Mesendoderm (in vitro differentiated cells): ENCODE data around the gene VIPR2.

Experiments used
- DNase-seq: peaks from one replicate; pipeline ENCODE4 v3.0.0; 2013
- H2AK5ac ChIP-seq: 2 replicates; pipeline ENCODE4 v1.6.1; 2013; ENCODE audit warnings: low read length, inconsistent platforms
- H2BK120ac ChIP-seq: 2 replicates; pipeline ENCODE4 v1.6.1; 2013; ENCODE audit warnings: low read depth, mild to moderate bottlenecking, low read length, moderate library complexity, mixed read lengths
- H2BK15ac ChIP-seq: replicated peaks from 2 replicates; pipeline ENCODE4 v1.6.1; 2013; ENCODE audit warnings: low read depth, mild to moderate bottlenecking, moderate library complexity
- H2BK5ac ChIP-seq: 2 replicates; pipeline ENCODE4 v1.6.1; 2013; ENCODE audit warnings: low read length, inconsistent platforms
- H3K18ac ChIP-seq: 2 replicates; pipeline ENCODE4 v1.6.1; 2013; ENCODE audit warnings: mild to moderate bottlenecking, low read length, mixed read lengths
- H3K23ac ChIP-seq: one replicate; pipeline ENCODE4 v1.6.1; 2013; ENCODE audit warnings: low read length
- H3K27ac ChIP-seq: 2 replicates; pipeline ENCODE4 v1.5.1; 2013; ENCODE audit warnings: low read depth, mild to moderate bottlenecking, inconsistent platforms, low read length, moderate library complexity
- H3K27me3 ChIP-seq: 2 replicates; pipeline ENCODE4 v1.6.1; 2013; ENCODE audit warnings: low read length, control low read depth, mild to moderate bottlenecking, inconsistent platforms; ENCODE audit not compliant: insufficient read depth, poor library complexity
- H3K36me3 ChIP-seq: 2 replicates; pipeline ENCODE4 v1.6.1; 2013; ENCODE audit warnings: low read length, inconsistent platforms; ENCODE audit not compliant: control insufficient read depth, insufficient read depth
- H3K4ac ChIP-seq: one replicate; pipeline ENCODE4 v1.6.1; 2013; ENCODE audit warnings: low read depth, mild to moderate bottlenecking, low read length, moderate library complexity
- H3K4me1 ChIP-seq: 2 replicates; pipeline ENCODE4 v1.6.1; 2013; ENCODE audit warnings: low read depth, low read length, inconsistent platforms; ENCODE audit not compliant: control insufficient read depth
- H3K4me2 ChIP-seq: 2 replicates; pipeline ENCODE4 v1.6.1; 2013; ENCODE audit warnings: low read length
- H3K4me3 ChIP-seq: 2 replicates; pipeline ENCODE4 v1.5.1; 2013; ENCODE audit warnings: mild to moderate bottlenecking, low read length
- H3K56ac ChIP-seq: one replicate; pipeline ENCODE4 v1.6.1; 2013; ENCODE audit warnings: low read length
- H3K79me1 ChIP-seq: 2 replicates; pipeline ENCODE4 v1.6.1; 2013; ENCODE audit warnings: low read length, inconsistent platforms
- H3K79me2 ChIP-seq: 2 replicates; pipeline ENCODE4 v1.6.1; 2013; ENCODE audit warnings: mild to moderate bottlenecking, low read length; ENCODE audit not compliant: control insufficient read depth, insufficient read depth
- H3K9ac ChIP-seq: 2 replicates; pipeline ENCODE4 v1.6.1; 2013; ENCODE audit warnings: low read length, inconsistent platforms
- H4K5ac ChIP-seq: one replicate; pipeline ENCODE4 v1.6.1; 2013; ENCODE audit warnings: low read length
- H4K8ac ChIP-seq: one replicate; pipeline ENCODE4 v1.6.1; 2013; ENCODE audit warnings: low read depth, mild to moderate bottlenecking, control low read depth, low read length, moderate library complexity
- WGBS: extraction: QIAGEN DNeasy Blood & Tissue Kit; methylation state at CpG from one replicate; pipeline ENCODE4 v1.1.7; 2013; ENCODE audit warnings: low lambda C conversion rate, missing lambda C conversion rate; ENCODE audit not compliant: insufficient coverage; ENCODE audit errors: extremely low coverage; 5-methylcytosine and 5-hydroxymethylcytosine counted together

VIPR2 gene

GRCh38 chr7:159094919-159095915, 49.5 kb downstream of the VIPR2 start:
- Histone ChIP-seq H3K79me2 (no peaks in the 10 kb centered on the region), H3K4me1 (peaks cover 4% of the 10 kb centered on the region), H3K18ac (no peak overlapping the region), H2BK5ac (no peak overlapping the region), H2AK5ac (no peak overlapping the region), H3K23ac (no peak overlapping the region), H4K5ac (no peak overlapping the region), H3K27me3 (no peaks in the 10 kb centered on the region), H3K27ac (no peak overlapping the region), H2BK15ac (no peak overlapping the region), H3K4me2 (no peak overlapping the region), H3K79me1 (no peaks in the 10 kb centered on the region), H4K8ac (no peak overlapping the region), H3K56ac (no peak overlapping the region), H3K36me3 (no peaks in the 10 kb centered on the region), H3K4me3 (no peak overlapping the region), H2BK120ac (no peak overlapping the region), H3K9ac (no peak overlapping the region), H3K4ac (no peak overlapping the region)
- no peak for DNase-seq
- no CpG with 5 or more reads among the region's 17 CpGs for WGBS

GRCh38 chr7:159094023-159094740, 50.5 kb downstream of the VIPR2 start:
- H3K27ac ChIP-seq, result no peak overlapping the region
- H3K18ac ChIP-seq, result no peak overlapping the region
- no peaks in the 10 kb centered on the region for H3K36me3 ChIP-seq
- H3K56ac ChIP-seq, result no peak overlapping the region
- no peak overlapping the region for H4K5ac ChIP-seq
- no peak overlapping the region for H3K23ac ChIP-seq
- H3K9ac ChIP-seq, result no peak overlapping the region
- no peaks in the 10 kb centered on the region for H3K79me1 ChIP-seq
- H3K27me3 ChIP-seq, result no peaks in the 10 kb centered on the region
- no CpG with 5 or more reads among the region's 16 CpGs for WGBS
- H2BK5ac ChIP-seq, result no peak overlapping the region
- H4K8ac ChIP-seq, result no peak overlapping the region
- H3K4me1 ChIP-seq, result no peaks in the 10 kb centered on the region
- H3K4me3 ChIP-seq, result no peak overlapping the region
- no peak for DNase-seq
- no peak overlapping the region for H2AK5ac ChIP-seq
- H3K79me2 ChIP-seq, result no peaks in the 10 kb centered on the region
- H2BK120ac ChIP-seq, result no peak overlapping the region
- no peak overlapping the region for H3K4me2 ChIP-seq
- no peak overlapping the region for H2BK15ac ChIP-seq
- H3K4ac ChIP-seq, result no peak overlapping the region

- no peak overlapping the region for H2BK120ac ChIP-seq
- H3K18ac ChIP-seq, result no peak overlapping the region
- H2AK5ac ChIP-seq, result no peak overlapping the region
- WGBS, result no CpG with 5 or more reads among the region's 31 CpGs
- no peaks in the 10 kb centered on the region for H3K79me1 ChIP-seq
- H3K4me3 ChIP-seq, result no peak overlapping the region
- no peaks in the 10 kb centered on the region for H3K79me2 ChIP-seq
- DNase-seq, result no peak
- no peak overlapping the region for H2BK5ac ChIP-seq
- no peak overlapping the region for H3K23ac ChIP-seq
- no peak overlapping the region for H3K4me2 ChIP-seq
- H3K27me3 ChIP-seq, result no peaks in the 10 kb centered on the region
- H3K4me1 ChIP-seq, result no peaks in the 10 kb centered on the region
- no peak overlapping the region for H3K56ac ChIP-seq
- H2BK15ac ChIP-seq, result no peak overlapping the region
- no peaks in the 10 kb centered on the region for H3K36me3 ChIP-seq
- H4K5ac ChIP-seq, result no peak overlapping the region
- H3K9ac ChIP-seq, result no peak overlapping the region
- H3K27ac ChIP-seq, result no peak overlapping the region
- no peak overlapping the region for H3K4ac ChIP-seq
- H4K8ac ChIP-seq, result no peak overlapping the region
These were observed 51.2 kb downstream of the VIPR2 start for GRCh38 chr7:159093351-159093971.

DNA sequence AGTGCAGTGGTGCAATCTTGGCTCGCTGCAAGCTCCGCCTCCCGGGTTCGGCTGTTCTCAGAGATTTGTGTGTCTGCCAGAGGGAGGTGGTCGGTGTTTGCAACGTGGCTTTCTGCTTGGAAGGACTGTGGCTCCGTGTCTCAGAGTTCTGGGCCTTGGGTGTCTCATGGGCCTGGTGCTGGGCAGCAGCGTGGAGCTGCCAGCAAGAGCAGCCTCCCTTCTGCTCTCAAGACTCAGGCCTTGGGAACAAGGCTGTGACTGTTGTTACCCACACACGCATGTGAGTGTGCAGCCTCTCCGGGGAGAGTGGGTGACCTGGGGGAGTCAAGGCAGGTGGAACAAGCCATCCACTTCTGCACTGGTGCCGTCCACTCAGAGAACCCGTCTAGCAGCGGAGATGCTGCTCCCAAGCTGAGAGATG, 52.0 kb downstream of the VIPR2 start:
- no peaks in the 10 kb centered on the region for H3K79me1 ChIP-seq
- H2BK5ac ChIP-seq, result no peak overlapping the region
- no peak overlapping the region for H4K5ac ChIP-seq
- no peak overlapping the region for H3K4me2 ChIP-seq
- no peak overlapping the region for H3K23ac ChIP-seq
- no CpG with 5 or more reads among the region's 13 CpGs for WGBS
- H2AK5ac ChIP-seq, result no peak overlapping the region
- H2BK15ac ChIP-seq, result no peak overlapping the region
- H3K4ac ChIP-seq, result no peak overlapping the region
- H3K79me2 ChIP-seq, result no peaks in the 10 kb centered on the region
- H2BK120ac ChIP-seq, result no peak overlapping the region
- no peaks in the 10 kb centered on the region for H3K4me1 ChIP-seq
- no peak overlapping the region for H4K8ac ChIP-seq
- no peaks in the 10 kb centered on the region for H3K27me3 ChIP-seq
- no peak overlapping the region for H3K18ac ChIP-seq
- no peak overlapping the region for H3K4me3 ChIP-seq
- no peak for DNase-seq
- no peak overlapping the region for H3K9ac ChIP-seq
- H3K56ac ChIP-seq, result no peak overlapping the region
- H3K27ac ChIP-seq, result no peak overlapping the region
- no peaks in the 10 kb centered on the region for H3K36me3 ChIP-seq

DNA sequence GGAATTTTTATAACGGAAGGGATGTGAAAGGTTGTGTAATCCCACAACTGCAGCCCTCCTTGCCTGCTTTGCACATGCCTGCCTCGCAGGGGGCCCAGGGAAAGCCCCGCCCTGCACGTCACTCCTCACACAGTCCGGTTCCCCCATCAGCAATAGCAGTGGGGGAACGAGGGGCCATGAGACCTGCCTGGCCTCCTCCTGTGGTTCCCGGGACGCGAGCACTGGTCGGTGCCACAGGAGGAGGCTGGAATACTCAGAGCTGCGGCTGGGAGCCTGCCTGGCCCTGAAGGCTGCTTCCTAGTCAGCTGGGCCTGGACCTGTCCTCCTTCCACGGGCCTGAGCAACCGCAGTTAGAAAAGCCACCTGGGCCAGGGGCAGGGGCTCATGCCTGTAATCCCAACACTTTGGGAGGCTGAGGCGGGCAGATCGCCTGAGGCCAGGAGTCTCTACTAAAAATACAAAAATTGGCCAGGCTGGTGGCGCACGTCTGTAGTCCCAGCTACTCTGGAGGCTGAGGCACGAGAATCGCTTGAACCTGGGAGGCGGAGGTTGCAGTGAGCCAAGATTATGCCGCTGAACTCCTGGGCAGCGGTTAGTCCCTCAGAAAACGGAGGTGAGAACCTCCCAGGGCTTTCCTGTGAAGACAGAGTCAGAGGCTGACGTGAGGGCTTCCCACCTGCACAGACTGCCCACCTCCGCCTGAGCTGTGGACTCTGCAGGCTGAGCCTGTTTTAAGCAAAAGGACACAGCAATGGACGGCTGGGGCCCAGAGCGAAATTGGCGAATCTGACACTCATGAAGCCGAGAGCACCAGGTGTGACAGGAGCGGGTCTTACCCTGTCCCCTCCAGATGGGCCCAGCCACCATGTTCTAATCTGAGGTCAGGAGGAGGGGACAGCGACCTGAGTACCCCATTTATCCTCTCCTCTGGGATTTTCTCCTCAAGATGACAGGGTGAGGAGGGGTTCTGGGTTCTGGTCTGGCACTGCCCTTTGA, 52.9 kb downstream of the VIPR2 start:
- no peaks in the 10 kb centered on the region for H3K79me2 ChIP-seq
- no peak for DNase-seq
- WGBS, result no CpG with 5 or more reads among the region's 31 CpGs

More for the DNA sequence above, 52.9 kb downstream of the VIPR2 start:
- Histone ChIP-seq H3K9ac (no peak overlapping the region), H3K4ac (no peak overlapping the region), H3K4me3 (no peak overlapping the region), H3K27ac (no peak overlapping the region), H2BK5ac (no peak overlapping the region), H2BK15ac (no peak overlapping the region), H3K56ac (no peak overlapping the region), H3K27me3 (no peaks in the 10 kb centered on the region), H3K4me2 (no peak overlapping the region), H3K18ac (no peak overlapping the region), H3K4me1 (no peaks in the 10 kb centered on the region), H2BK120ac (no peak overlapping the region), H3K79me1 (no peaks in the 10 kb centered on the region), H4K8ac (no peak overlapping the region), H3K23ac (no peak overlapping the region), H4K5ac (no peak overlapping the region), H3K36me3 (no peaks in the 10 kb centered on the region), H2AK5ac (no peak overlapping the region)
